Head of caudate nucleus (tissue), 42 donors: ENCODE measurements around the gene RNF123.
"Not testable (repeated sequence)": the region's sequence is repeated elsewhere in the genome, so short reads cannot be mapped to it uniquely, and the experiment has no call there.

Experiments
- DNase-seq, 42 donors: peaks; one replicate each; pipeline versions ENCODE4 v3.0.0 to v3.0.0-alpha.2; 2020 to 2021; ENCODE audit warnings: mixed read lengths in 7 of 42
- intact Hi-C: fragments of 100-400 bp; cut with DNase I; formaldehyde crosslinking; loops from one replicate; pipeline ENCODE4 v1.15.0; 2022

RNF123 gene

DNA sequence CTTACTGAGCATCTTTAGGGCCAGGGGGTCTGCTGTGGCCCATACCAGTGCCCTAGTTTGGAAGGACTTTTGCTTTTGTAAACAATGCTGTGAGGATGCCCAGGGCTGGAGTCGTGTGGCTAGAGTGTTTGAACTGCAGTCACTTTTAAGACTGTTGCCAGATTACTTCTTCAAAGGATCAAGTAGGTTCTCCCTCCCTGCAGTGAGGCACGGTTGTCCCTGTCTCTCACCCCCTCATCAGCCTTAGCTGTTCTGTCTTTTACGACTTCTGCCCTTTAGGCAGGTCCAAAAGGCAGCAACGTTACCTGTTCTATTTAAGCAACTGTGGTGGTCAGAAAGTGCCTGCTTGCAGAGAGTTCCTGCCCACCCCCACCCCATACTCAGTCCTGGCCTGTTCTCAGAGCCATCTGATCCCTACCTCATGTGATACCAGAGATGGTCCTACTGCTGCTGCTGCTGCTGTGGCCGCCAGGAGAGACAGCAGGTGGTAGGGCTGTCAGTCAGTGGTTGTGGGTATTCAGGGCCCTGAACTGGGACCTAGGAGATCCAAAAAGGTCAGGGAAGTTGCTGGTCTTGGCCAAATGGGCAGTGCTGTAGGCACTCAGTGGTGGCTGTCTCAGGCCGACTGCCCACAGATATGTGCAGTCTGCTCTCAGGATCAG, 5.2 kb downstream of the RNF123 start:
- intact Hi-C loops, DNase-seq: not testable (repeated sequence)

GRCh38 chr3:49695350-49696015, 6.1 kb downstream of the RNF123 start:
- intact Hi-C loops, DNase-seq: not testable (repeated sequence)

- DNase-seq = no peak
- intact Hi-C loops = no loop called here
Measured at GRCh38 chr3:49699281-49699979, 10.1 kb downstream of the RNF123 start.

- intact Hi-C loops = no loop called here
- DNase-seq = no peak
Measured at GRCh38 chr3:49700014-49700413, 10.7 kb downstream of the RNF123 start.

- DNase-seq = no peak
- intact Hi-C loops = no loop called here
Measured at GRCh38 chr3:49700453-49701128, 11.2 kb downstream of the RNF123 start.

DNA sequence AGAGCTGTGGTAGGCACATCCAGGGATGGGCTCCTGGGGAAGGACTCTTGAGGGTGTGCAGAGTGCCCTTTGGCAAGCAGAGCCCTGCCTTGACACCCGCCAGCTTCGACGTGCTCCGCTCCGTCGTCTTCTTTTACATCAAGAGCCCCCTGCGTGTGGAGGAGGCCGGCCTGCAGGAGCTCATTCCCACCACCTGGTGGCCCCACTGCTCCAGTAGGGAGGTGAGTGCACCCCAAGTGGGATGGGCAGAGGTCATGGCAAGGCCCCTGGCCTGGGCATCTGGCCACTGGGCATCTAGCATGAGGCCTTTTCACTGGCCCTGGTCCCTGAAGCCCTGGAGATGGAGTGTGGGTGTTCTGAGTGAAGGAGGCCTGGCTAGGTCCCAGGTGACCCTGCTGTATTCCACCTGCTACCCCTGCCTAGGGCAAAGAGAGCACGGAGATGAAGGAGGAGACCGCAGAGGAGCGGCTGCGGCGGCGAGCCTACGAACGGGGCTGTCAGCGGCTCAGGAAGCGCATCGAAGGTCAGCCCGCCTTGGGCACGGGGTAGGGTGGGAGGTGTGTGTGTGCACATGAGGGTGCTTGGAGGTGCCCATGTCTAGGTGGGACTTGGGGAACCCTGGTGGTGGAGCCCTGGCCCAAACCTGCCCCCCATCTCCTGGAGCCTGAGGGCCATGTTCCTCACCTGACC, 12.2 kb downstream of the RNF123 start:
- DNase-seq = no peak
- intact Hi-C loops = no loop called here

DNA sequence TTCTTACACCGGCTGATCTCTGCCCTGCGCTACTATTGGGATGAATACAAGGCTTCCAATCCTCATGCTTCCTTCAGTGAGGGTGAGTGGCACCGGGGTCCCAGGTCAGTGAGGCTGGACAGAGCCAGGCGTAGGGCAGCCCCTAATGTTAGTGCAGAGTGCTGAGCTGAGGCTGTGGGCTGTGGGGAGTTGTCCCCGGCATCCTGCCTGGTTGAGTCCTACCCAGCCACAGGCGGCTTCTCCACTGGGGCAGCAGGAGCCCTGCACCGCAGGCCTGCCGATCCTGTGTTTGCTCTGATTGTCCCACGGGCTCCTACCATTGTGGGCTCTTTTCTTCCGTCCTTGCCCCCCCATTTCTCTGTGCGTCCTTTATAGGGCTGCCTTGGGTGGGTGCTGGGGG, 13.3 kb downstream of the RNF123 start:
- intact Hi-C loops = no loop called here
- no peak for DNase-seq

GRCh38 chr3:49703443-49703927, 14.1 kb downstream of the RNF123 start:
- peak in 41 of 42 donors; percentile 44 to 84 (median 65) for DNase-seq
- intact Hi-C loops = no loop called here

DNA sequence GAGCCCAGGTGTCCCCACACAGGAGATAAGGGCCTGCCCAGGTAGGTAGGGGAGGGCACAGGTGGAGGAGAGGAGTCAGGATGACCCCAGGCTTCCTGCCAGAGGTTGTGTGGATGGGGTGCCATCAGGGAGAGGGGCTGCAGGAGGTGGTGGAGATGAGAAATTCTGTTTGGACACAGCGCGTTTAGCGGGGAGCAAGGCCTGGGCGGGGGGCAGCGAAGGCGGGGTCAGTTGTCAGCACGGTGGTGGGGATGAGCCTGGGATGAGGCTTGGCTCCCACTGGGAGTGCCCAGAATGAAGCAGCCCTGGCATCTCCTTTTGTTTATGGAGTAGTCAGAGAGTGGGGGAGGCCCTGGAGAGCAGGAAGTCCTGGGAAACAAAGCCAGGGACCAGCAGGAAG, 14.6 kb downstream of the RNF123 start:
- intact Hi-C loops = no loop called here
- DNase-seq = no peak

DNA sequence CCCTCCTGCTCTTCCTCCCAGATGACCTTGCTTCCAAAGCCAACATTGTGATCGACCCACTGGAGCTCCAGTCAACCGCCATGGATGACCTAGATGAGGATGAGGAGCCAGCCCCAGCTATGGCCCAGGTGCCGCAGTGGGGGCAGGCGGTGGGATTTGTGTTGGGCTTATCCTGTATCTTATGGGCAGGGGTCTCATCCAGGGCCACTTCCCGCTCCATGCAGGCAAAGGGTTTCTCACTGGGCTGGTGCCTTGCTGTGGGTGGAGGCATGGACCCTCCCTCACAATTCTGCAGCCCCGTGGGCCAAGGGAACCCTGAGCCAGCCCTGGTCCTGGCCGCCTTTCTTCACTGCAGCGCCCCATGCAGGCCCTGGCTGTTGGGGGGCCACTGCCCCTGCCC, 15.3 kb downstream of the RNF123 start:
- DNase-seq = no peak
- intact Hi-C loops = no loop called here

- no peak for DNase-seq
- intact Hi-C loops = no loop called here
Measured at GRCh38 chr3:49705390-49705960, 16.1 kb downstream of the RNF123 start.

- no peak for DNase-seq
- intact Hi-C loops = no loop called here
Measured at GRCh38 chr3:49706456-49707112, 17.2 kb downstream of the RNF123 start.

- intact Hi-C loops = no loop called here
- DNase-seq = no peak
Measured at GRCh38 chr3:49707113-49707480, 17.7 kb downstream of the RNF123 start.

GRCh38 chr3:49709852-49710251, 20.5 kb downstream of the RNF123 start:
- intact Hi-C loops = no loop called here
- DNase-seq = no peak

- no peak for DNase-seq
- intact Hi-C loops = no loop called here
Measured at GRCh38 chr3:49711489-49711888, 22.1 kb downstream of the RNF123 start.

GRCh38 chr3:49712166-49712565, 22.8 kb downstream of the RNF123 start:
- no peak for DNase-seq
- intact Hi-C loops = no loop called here

DNA sequence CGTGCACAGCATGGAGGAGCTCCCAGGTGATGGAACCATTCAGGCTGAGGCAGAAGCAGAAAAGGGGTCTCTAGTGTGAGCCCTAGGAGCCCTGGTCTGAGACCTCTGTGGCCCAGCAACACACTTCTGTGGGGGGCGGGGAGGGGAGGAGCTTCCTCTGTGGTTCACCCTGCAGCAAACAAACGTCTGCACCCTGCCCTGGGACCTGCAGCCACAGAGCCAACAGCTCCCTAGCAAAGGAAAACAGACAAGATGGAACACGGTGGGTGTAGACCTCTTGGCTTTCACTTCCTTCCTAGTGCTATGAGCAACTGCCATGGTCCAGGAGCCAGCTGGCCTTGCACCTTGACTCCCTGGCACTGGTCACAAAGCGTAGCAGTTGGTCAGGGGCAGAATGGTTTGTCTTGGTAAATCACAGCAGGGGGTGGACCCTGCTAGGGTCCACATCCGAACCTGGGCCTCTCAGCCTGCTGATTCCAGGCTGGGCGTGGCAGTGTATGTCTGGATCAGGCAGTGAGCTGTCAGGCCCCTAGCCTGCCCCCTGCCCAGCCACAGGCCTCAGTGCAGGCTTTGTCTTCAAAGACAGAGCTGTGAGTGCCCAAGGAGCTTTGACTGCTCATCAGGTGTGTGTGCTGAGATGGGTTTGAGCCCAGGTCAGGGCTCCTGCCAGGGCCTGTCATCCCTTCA, 23.4 kb downstream of the RNF123 start:
- no peak for DNase-seq
- intact Hi-C loops = no loop called here
